Measurements from ENCODE around the gene ZNF774. TPM values are rescaled to one million over a fixed set of nuclear protein-coding genes. Genes with fewer than 3 reads are reported as not detected.
"Not testable (repeated sequence)": the region's sequence is repeated elsewhere in the genome, so short reads cannot be mapped to it uniquely, and the experiment has no call there.

Gene ZNF774
- total and polyA plus RNA-seq, 2 of the 8 experiments (the other 6 are each of a cell fraction or from before 2014, with no cell fraction given), result 0.82 to 2.6 TPM

GRCh38 chr15:90305355-90305754, 46.7 kb upstream of the ZNF774 start:
- H3K18ac ChIP-seq (ENCODE audit: extremely low read depth, low read length); H3K23ac ChIP-seq (ENCODE audit: insufficient read length); H2BK12ac ChIP-seq (ENCODE audit: low read depth, low read length); H3K56ac ChIP-seq (replicated peaks; ENCODE audit: insufficient read length, low read depth, low read length); H3K79me2 ChIP-seq (ENCODE audit: control insufficient read depth in 1 of 2, insufficient read depth in 2 of 2, low read length in 2 of 2); FAIRE-seq; H4K8ac ChIP-seq (ENCODE audit: extremely low read depth, insufficient read depth, low read length); H3K36me3 ChIP-seq (ENCODE audit: control insufficient read depth in 2 of 4, insufficient read depth in 4 of 4, low read length in 3 of 4); H2BK120ac ChIP-seq (replicated peaks; ENCODE audit: low read depth, low read length); H2BK15ac ChIP-seq (ENCODE audit: low read length); H4K91ac ChIP-seq (replicated peaks; ENCODE audit: insufficient read length, low read length); POLR2A ChIA-PET (ENCODE audit: partially characterized antibody); H3K4me1 ChIP-seq (replicated peaks in 1 of 4; ENCODE audit: control insufficient read depth in 3 of 4, insufficient read depth in 4 of 4, low read length in 3 of 4); H3K4me3 ChIP-seq (ENCODE audit: extremely low read depth in 1 of 4, insufficient read depth in 2 of 4, low read depth in 3 of 4, low read length in 4 of 4); H2AFZ ChIP-seq (ENCODE audit: low read length); H4K5ac ChIP-seq (ENCODE audit: insufficient read length, low read depth, low read length); H4K20me1 ChIP-seq (replicated peaks in 1 of 2; ENCODE audit: control insufficient read depth in 1 of 2, insufficient read depth in 2 of 2, low read length in 2 of 2); H3K79me1 ChIP-seq (ENCODE audit: low read depth, low read length); DNase-seq (ENCODE audit: low read depth in 1 of 2, low spot score in 2 of 2); H3K27ac ChIP-seq (ENCODE audit: low read depth, low read length); H3K14ac ChIP-seq (ENCODE audit: insufficient read length); H3K4me2 ChIP-seq (ENCODE audit: insufficient read depth in 1 of 2, low read depth in 2 of 2, low read length in 2 of 2); H2AK5ac ChIP-seq (ENCODE audit: low read depth, low read length); H3K27me3 ChIP-seq (replicated peaks in 1 of 4; ENCODE audit: control insufficient read depth in 3 of 4, extremely low read depth in 1 of 4, insufficient read depth in 3 of 4, low read length in 3 of 4); H2BK20ac ChIP-seq (ENCODE audit: low read length); H2BK5ac ChIP-seq (ENCODE audit: low read depth, low read length); H3K9ac ChIP-seq (replicated peaks in 1 of 4; ENCODE audit: extremely low read depth in 1 of 4, low read depth in 3 of 4, low read length in 3 of 4); H3K9me3 ChIP-seq (ENCODE audit: insufficient read depth in 2 of 2, low read depth in 1 of 2, low read length in 1 of 2); H3K23me2 ChIP-seq (ENCODE audit: low read depth, low read length); H3K4ac ChIP-seq (replicated peaks; ENCODE audit: insufficient read length, low read depth, low read length): not testable (repeated sequence)
- WGBS, 2 experiments (ENCODE audit: extremely low coverage in 1 of 2, insufficient coverage in 1 of 2, insufficient read length in 1 of 2, insufficient replicate concordance in 2 of 2, low coverage in 1 of 2, low lambda C conversion rate in 2 of 2, missing lambda C conversion rate in 1 of 2), result 87% methylated on average over 12 of the region's 14 CpGs; no CpG with 5 or more reads in 1 of the 2 experiments
- CTCF ChIA-PET (ENCODE audit: partially characterized antibody), result interaction anchor here (0.6 to 7.3 kb wide), 9 partner anchors 10 to 505 kb away, joined by 3 to 42 read pairs (median 3); no protein-coding TSS in a partner anchor

Data from H1 (cell line).